ENCODE results near the gene BPIFB3. TPM values are rescaled to one million over a fixed set of nuclear protein-coding genes. Genes with fewer than 3 reads are reported as not detected.
"Not testable (repeated sequence)": the region's sequence is repeated elsewhere in the genome, so short reads cannot be mapped to it uniquely, and the experiment has no call there.

Gene BPIFB3
- total RNA-seq, 2 donors from 2014 or later = not detected

DNA sequence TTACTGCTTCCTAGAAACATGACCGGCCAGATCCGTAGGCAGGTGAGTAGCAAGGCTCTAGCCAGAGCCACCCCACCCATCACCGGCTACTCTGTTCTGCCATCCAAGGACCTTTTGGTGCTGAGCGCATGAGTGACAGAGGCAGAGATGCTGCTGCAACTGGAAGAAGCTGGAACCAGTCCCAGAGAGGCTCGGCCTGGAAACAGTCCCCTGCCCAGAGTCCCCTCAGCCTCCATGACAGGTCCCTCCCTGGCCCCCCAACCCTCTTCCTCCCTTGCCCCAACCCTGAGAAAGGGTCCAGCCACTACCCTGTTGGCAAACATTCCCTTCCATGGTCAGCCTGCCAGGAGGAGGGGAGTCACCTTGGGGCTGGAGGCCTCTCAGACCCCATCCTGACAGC lies 57.6 kb downstream of the BPIFB3 start:
- Mint-ChIP-seq H3K27ac (no peak overlapping the region), H3K36me3 (peaks cover 0 to 4% of the 10 kb centered on the region in 2 donors), H3K9me3 (no peaks in the 10 kb centered on the region)
- no peak for DNase-seq (ENCODE audit: low spot score in 2 of 2)
- ATAC-seq = no peak

DNA sequence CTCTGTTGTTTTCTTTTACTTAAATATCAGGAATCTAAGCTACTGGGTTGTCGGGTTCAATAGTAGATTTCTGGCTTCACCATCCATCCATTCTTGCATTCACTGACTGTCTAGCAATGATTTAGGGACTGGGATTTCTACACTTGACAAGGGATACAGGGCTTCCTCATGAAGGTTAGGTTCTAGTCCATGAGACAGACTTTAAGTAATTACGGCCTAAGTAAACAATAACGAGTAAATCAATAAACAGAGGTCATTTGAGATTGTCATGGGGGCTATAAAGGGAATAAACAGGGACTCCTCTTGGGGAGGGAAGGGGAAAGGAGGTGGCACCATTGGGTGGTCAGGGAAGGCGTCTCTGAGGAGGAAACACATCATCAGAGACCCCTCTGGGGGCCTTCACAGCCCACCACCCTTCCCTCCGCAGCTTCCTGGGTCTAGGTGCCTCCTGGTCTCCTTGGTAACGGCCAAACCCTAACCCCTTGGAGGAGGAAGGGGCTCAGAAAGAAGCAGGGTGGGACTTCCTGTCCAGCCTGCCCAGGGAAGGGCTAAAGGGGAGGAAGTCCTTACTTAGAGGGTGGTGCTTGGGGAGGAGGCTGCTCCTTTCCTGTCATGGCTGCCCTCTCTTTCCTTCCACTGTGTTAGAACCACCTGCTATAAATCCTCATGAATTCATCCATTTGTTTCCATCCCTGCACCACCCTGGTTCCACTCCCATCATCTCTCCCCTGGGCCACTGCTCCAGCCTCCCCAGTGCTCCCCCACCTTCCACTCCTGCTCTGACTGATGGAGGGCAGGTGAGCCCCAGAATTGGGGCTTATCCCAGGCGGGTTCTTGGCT lies 59.1 kb downstream of the BPIFB3 start:
- peaks cover 0 to 4% of the 10 kb centered on the region in 2 donors for H3K36me3 Mint-ChIP-seq
- DNase-seq (ENCODE audit: low spot score in 2 of 2) (no peak), ATAC-seq (no peak)
- H3K9me3 Mint-ChIP-seq = no peaks in the 10 kb centered on the region
- peak overlapping the region in 1 of 2 donors; percentile 44 for H3K27ac Mint-ChIP-seq

DNA sequence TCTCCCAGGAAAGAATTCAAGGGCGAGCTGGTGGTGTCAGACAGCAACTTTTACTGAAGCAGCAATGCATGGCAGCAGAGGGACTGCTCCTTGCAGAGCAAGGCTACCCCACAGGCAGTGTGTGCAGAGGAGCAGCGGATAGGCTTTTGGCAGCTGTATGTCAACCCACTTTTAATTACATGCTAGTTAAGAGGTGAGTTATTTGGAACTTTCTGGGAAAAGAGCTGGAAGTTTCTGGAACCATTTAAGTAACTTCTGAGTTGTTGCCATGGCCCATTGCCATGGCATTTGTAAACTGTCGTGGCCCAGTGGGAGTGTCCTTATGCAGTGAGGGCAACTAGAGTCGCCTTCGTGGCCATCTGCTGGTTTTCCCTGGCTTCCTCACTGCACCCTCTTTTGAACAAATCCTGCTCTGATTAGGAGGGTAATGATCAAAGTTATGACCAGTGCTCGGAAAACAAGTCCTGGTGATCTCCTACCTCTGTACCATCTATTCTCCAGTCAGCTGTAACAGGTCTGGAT lies 59.7 kb downstream of the BPIFB3 start:
- no peaks in the 10 kb centered on the region for H3K9me3 Mint-ChIP-seq
- no peak for DNase-seq (ENCODE audit: low spot score in 2 of 2)
- peaks cover 0 to 4% of the 10 kb centered on the region in 2 donors for H3K36me3 Mint-ChIP-seq
- H3K27ac Mint-ChIP-seq = peak overlapping the region in 1 of 2 donors; percentile 22
- ATAC-seq = no peak

DNA sequence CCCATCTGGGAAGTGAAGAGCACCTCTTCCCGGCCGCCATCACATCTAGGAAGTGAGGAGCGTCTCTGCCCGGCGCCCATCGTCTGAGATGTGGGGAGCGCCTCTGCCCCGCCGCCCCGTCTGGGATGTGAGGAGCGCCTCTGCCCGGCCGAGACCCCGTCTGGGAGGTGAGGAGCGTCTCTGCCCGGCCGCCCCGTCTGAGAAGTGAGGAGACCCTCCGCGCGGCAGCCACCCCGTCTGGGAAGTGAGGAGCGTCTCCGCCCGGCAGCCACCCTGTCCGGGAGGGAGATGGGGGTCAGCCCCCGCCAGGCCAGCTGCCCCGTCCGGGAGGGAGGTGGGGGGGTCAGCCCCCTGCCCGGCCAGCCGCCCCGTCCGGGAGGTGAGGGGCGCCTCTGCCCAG lies 61.8 kb downstream of the BPIFB3 start:
- not testable (repeated sequence) for H3K36me3 Mint-ChIP-seq; ATAC-seq; DNase-seq (ENCODE audit: low spot score in 2 of 2); H3K9me3 Mint-ChIP-seq; H3K27ac Mint-ChIP-seq

DNA sequence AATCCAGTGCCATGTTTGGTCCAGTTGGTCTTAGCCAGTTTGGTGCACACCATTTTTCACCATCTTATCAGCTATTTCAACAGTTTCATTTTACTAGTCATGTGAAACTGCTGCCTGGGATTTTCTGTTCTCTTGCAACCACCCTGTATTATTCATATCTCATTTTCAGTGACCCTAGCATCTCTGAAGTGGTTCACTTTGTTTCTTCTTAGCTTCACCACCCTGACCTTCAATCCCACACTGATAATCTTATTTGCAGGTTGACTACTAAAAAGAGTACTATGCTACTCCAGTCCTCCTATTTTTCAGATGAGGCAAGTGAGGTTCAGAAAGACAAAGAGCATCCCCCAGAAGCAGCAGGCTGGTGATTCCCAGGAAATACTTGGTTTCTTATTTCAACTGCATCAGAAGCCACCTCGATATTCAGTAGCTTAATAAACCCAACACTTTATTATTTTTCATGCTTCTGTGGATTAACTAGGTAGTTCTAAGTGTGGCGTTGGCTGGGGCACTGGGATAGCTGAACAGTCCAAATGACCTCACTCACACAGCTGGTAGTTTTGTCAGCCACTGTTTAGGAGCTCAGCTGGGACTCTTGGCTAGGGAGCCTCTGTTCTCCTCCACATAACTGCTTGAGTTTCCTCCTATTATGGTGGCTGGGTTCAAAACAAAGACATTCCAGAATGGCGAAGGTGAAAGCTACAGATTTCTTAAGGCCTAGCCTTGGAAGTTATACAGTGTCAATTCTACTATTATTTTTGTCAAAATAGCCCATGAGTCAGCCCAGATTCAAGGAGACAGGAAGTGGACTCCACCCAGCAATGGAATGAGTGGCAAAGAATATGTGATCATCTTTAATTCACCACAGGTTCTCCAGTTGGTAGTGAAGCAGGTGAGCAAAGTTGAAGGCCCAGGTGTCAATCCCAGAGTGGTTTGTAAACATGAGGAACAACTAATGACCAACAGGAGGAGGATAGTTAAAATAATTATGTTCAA lies 66.3 kb downstream of the BPIFB3 start:
- peaks cover 5 to 22% of the 10 kb centered on the region in 2 donors for H3K36me3 Mint-ChIP-seq
- H3K9me3 Mint-ChIP-seq = peaks cover 0 to 16% of the 10 kb centered on the region in 2 donors
- H3K27ac Mint-ChIP-seq = peak overlapping the region in 1 of 2 donors; percentile 22
- ATAC-seq = peak; percentile 96 to 99
- DNase-seq (ENCODE audit: low spot score in 2 of 2) = no peak

DNA sequence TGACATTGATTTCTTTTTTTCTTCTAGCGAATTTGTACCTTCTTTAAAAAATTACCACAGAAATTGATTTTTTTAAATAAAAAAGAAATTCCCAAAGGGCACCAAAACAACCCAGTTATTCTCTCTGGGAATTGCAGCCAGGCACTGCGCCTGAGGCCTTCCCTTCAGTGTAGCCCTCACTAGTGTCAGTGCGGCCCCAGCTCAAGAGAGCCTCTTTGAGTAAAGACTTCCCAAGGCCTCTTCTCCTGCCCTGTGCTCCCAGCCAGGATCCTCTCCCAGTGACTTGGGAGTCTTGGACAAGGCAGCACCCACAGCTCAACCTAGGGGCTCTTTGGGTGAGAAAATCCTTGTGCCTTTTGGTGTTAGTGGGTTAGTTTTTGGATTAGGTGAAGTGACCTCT lies 67.2 kb downstream of the BPIFB3 start:
- DNase-seq (ENCODE audit: low spot score in 2 of 2) (no peak), ATAC-seq (no peak)
- Mint-ChIP-seq H3K27ac (no peak overlapping the region), H3K36me3 (peaks cover 5 to 22% of the 10 kb centered on the region in 2 donors), H3K9me3 (peaks cover 0 to 16% of the 10 kb centered on the region in 2 donors)

DNA sequence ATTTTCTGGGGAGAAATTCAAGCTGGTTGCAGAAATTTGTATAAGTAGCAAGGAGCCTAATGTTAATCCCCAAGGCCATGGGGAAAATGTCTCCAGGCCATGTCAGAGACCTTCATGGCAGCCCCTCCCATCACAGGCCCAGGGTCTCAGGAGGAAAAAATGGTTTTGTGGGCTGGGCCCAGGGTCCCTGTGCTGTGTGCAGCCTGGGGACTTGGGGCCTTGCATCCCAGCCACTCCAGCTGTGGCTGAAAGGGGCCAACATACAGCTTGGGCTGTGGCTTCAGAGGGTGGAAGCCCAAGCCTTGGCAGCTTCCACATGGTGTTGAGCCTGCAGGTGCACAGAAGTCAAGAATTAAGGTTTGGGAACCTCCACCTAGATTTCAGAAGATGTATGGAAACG lies 68.6 kb downstream of the BPIFB3 start:
- ATAC-seq; H3K27ac Mint-ChIP-seq; DNase-seq (ENCODE audit: low spot score in 2 of 2): not testable (repeated sequence)
- Mint-ChIP-seq H3K9me3 (peaks cover 0 to 16% of the 10 kb centered on the region in 2 donors), H3K36me3 (peaks cover 5 to 22% of the 10 kb centered on the region in 2 donors)

Other genes starting within 250 kb of the BPIFB3 start
- 100 to 1,000 TPM; 106 to 142 TPM for gene MAPRE1, start 233.9 kb upstream of the BPIFB3 start, total RNA-seq
- under 1 TPM; 0.52 to 0.70 TPM for gene EFCAB8, start 195.0 kb upstream of the BPIFB3 start, total RNA-seq
- gene SUN5, start 49.5 kb upstream of the BPIFB3 start, total RNA-seq = not detected
- not detected for gene BPIFB2, start 46.2 kb upstream of the BPIFB3 start, total RNA-seq
- not detected for gene BPIFB6, start 22.3 kb upstream of the BPIFB3 start, total RNA-seq
- gene BPIFB4, start 25.7 kb downstream of the BPIFB3 start, total RNA-seq = not detected
- not detected for gene BPIFA2, start 114.3 kb downstream of the BPIFB3 start, total RNA-seq
- gene BPIFA3, start 163.4 kb downstream of the BPIFB3 start, total RNA-seq = not detected
- not detected for gene BPIFA1, start 182.1 kb downstream of the BPIFB3 start, total RNA-seq
- gene BPIFB1, start 229.3 kb downstream of the BPIFB3 start, total RNA-seq = not detected